NB4 (cell line): Measurements from ENCODE around the gene C4orf50.

Experiments used
- DNase-seq: peaks from one replicate; pipeline ENCODE4 v3.0.0; 2010; ENCODE audit warnings: low read depth
- H3K4me3 ChIP-seq: one replicate; pipeline ENCODE4 v1.5.1; 2011; ENCODE audit warnings: mild to moderate bottlenecking, low read depth, low read length, moderate library complexity
- MAX ChIP-seq: IDR thresholded peaks from 2 replicates; pipeline ENCODE4 v1.6.1; 2011; ENCODE audit warnings: low read depth, low read length
- MYC ChIP-seq: IDR thresholded peaks from 2 replicates; pipeline ENCODE4 v1.6.1; 2011; ENCODE audit warnings: low read depth, low read length
- POLR2A ChIP-seq: IDR thresholded peaks from 2 replicates; pipeline ENCODE4 v1.6.1; 2011; ENCODE audit warnings: mild to moderate bottlenecking; ENCODE audit not compliant: insufficient read length; ENCODE audit errors: extremely low read depth
- TF ChIP-seq, protein P1 (sequence below): IDR thresholded peaks from one replicate; pipeline ENCODE4 v1.5.1; 2012; ENCODE audit warnings: low read depth, low read length

C4orf50 gene

DNA sequence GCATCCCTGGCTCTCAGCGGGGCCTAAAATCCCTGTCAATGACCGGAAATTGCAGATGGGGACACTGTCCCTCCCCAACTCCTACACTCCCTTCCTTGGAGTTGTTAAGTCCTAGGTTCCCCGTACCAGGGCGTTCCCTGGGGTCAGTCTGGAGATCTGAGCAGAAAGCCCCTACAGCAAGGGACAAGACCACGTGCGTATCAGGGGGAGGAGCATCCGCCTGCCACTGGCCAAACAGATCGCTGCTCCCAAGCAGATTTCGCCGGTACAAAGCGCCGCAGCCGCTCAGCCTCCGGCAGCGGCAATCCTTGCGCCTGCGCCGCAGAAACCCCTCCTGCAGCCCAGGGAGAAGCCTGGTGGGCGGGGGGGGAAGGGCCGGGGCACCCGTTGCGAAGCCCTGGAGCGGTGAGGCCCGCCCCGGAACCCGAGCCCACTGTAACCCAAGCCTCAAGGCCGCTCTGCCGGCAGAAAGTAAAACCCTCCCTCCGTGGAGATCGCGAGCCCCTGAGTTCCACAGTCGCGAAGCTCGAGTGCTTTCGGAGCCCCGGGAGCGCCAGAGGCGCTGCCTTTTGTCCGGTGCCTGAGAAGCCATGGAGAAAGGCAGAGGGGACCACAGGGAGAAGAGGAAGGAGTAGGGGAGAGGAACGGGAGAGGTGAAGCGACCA, 128.0 kb downstream of the C4orf50 start:
- no peak overlapping the region for H3K4me3 ChIP-seq
- DNase-seq = no peak
- TF ChIP-seq POLR2A (no peak), MAX (no peak), MYC (no peak)
- TF ChIP-seq, protein P1, sequence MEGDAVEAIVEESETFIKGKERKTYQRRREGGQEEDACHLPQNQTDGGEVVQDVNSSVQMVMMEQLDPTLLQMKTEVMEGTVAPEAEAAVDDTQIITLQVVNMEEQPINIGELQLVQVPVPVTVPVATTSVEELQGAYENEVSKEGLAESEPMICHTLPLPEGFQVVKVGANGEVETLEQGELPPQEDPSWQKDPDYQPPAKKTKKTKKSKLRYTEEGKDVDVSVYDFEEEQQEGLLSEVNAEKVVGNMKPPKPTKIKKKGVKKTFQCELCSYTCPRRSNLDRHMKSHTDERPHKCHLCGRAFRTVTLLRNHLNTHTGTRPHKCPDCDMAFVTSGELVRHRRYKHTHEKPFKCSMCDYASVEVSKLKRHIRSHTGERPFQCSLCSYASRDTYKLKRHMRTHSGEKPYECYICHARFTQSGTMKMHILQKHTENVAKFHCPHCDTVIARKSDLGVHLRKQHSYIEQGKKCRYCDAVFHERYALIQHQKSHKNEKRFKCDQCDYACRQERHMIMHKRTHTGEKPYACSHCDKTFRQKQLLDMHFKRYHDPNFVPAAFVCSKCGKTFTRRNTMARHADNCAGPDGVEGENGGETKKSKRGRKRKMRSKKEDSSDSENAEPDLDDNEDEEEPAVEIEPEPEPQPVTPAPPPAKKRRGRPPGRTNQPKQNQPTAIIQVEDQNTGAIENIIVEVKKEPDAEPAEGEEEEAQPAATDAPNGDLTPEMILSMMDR = no peak

DNA sequence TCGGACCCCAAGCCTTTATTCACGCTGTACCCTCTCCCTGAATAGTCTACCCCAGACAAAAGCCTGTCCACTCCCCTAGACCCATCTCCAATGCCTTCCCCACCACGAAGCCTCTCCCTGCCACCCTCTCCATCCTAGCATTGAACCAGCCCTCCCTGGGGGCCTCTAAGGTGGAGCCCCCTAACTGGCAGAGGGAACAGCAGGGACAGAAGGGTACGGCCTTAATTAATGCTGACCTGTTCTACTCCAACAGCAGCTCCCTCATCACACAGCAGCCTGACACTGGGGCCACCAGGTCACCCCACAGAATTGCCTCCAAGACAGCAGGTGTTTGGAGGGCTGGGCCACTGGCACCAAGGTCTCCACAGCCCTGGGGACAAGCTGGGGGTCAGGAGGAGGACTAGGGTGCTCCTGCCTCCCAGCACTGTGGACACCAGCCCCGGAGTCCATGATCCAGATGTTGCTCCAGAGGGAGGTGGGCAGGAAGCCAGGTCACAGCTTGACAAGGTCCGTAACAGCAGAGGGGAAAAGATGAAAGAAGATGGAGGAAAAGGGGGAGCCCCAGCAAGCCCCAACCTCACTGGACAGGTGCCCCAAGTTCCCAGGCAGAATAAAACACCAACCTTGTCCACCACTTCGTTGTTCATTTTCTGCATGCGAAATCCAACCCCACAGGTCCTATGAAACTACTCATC, 129.1 kb downstream of the C4orf50 start:
- no peak for TF ChIP-seq POLR2A
- no peak for TF ChIP-seq MAX
- no peak for TF ChIP-seq MYC
- TF ChIP-seq, protein P1 = no peak
- no peak overlapping the region for H3K4me3 ChIP-seq

GRCh38 chr4:5888222-5889001, 129.8 kb downstream of the C4orf50 start:
- TF ChIP-seq POLR2A (no peak), MYC (no peak)
- H3K4me3 ChIP-seq = no peak overlapping the region
- no peak for DNase-seq

More for the DNA sequence above, 129.1 kb downstream of the C4orf50 start:
- no peak for DNase-seq

- H3K4me3 ChIP-seq = no peak overlapping the region
- no peak for DNase-seq
- TF ChIP-seq MYC (no peak), POLR2A (no peak), MAX (no peak)
- TF ChIP-seq, protein P1 = no peak
Observed at GRCh38 chr4:5887361-5888221, 130.6 kb downstream of the C4orf50 start.

GRCh38 chr4:5887011-5887360, 131.2 kb downstream of the C4orf50 start:
- H3K4me3 ChIP-seq = no peak overlapping the region
- no peak for DNase-seq
- no peak for TF ChIP-seq POLR2A
- TF ChIP-seq, protein P1 = no peak
- no peak for TF ChIP-seq MYC
- no peak for TF ChIP-seq MAX

DNA sequence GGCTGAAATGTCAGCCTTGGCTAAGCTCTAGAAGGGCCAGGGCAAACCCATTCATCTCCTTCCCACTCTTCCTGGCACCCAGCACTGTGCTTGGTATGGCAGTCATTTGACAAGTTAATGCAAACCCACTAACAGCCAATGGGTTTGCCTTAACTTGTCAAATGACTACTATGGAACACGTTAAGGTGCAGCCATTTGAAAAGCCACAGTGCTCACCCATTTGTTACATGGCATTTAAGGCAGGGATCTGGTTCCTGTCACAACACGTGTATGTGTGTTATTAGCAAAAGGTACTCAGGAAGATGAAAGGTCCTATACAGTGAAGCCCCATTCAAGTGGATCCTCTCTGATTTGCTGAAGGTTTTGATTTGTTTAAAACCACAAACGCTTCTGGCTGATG, 132.5 kb downstream of the C4orf50 start:
- no peak for DNase-seq
- no peak for TF ChIP-seq POLR2A
- TF ChIP-seq, protein P1 = no peak
- TF ChIP-seq MAX = no peak
- no peak for TF ChIP-seq MYC
- no peak overlapping the region for H3K4me3 ChIP-seq
